ENCODE data around the gene NOC4L.

NOC4L gene

GRCh38 chr12:132168311-132169031 is 24.2 kb downstream of the NOC4L start:
- no peak for DNase-seq (ENCODE audit: low read depth in 1 of 2, low spot score in 1 of 2)

GRCh38 chr12:132169376-132169775 is 25.1 kb downstream of the NOC4L start:
- DNase-seq (ENCODE audit: low read depth in 1 of 2, low spot score in 1 of 2) = no peak

GRCh38 chr12:132170094-132170636 is 25.9 kb downstream of the NOC4L start:
- DNase-seq (ENCODE audit: low read depth in 1 of 2, low spot score in 1 of 2) = no peak

DNA sequence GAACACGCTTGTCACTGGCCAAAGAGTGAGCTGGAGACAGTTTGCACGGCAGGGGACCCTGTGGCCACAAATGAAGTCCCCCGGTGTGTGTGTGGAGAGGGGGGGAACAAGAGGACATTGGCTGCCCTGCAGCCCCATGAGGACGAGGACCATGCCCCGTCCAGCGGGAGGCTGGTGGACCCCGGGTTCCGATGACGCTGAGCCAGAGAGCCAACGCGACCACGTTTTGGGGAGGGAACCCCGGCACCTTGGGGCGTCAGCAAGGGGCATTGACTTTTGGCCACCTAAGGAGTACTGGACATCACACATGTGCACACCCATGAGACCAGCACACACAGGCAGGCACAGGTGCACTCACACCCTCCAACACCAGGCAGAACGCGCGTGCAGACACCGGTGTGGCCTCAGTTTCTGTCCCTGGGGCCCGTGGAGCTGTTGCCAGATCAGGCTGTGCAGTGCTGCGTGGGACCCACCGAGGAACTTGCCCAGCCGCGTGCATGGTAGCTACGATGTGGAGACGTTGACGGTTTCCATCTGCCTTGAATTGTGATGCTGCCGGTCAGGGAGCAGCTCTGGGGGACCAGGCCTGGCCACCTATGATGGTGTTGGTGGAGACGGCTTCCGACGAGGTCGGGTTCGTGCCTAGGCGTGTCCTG is 26.5 kb downstream of the NOC4L start:
- no peak for DNase-seq (ENCODE audit: low read depth in 1 of 2, low spot score in 1 of 2)

GRCh38 chr12:132171293-132171967 is 27.2 kb downstream of the NOC4L start:
- no peak for DNase-seq (ENCODE audit: low read depth in 1 of 2, low spot score in 1 of 2)

- DNase-seq (ENCODE audit: low read depth in 1 of 2, low spot score in 1 of 2) = no peak
Observed at GRCh38 chr12:132171968-132172521, 27.8 kb downstream of the NOC4L start.

DNA sequence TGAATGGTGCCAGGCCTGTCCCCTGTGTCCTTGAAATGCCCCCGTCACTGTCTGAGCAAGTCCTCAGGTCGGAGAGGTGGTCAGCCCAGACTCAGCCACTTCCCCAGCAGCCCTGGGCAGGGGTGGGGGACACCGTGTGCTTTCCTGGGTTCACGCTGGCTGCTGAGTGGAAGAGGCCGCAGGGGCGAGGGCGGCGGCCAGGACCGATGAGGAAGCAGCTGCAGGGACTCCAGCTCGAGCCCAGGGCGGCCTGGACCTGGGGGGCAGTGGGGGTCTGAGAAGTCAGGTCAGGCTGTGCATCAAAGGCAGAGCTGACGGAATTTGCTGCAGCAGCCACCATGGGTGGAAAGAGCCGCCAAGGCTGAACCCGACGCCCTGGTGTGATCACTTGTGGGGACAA is 28.4 kb downstream of the NOC4L start:
- DNase-seq (ENCODE audit: low read depth in 1 of 2, low spot score in 1 of 2) = no peak

DNA sequence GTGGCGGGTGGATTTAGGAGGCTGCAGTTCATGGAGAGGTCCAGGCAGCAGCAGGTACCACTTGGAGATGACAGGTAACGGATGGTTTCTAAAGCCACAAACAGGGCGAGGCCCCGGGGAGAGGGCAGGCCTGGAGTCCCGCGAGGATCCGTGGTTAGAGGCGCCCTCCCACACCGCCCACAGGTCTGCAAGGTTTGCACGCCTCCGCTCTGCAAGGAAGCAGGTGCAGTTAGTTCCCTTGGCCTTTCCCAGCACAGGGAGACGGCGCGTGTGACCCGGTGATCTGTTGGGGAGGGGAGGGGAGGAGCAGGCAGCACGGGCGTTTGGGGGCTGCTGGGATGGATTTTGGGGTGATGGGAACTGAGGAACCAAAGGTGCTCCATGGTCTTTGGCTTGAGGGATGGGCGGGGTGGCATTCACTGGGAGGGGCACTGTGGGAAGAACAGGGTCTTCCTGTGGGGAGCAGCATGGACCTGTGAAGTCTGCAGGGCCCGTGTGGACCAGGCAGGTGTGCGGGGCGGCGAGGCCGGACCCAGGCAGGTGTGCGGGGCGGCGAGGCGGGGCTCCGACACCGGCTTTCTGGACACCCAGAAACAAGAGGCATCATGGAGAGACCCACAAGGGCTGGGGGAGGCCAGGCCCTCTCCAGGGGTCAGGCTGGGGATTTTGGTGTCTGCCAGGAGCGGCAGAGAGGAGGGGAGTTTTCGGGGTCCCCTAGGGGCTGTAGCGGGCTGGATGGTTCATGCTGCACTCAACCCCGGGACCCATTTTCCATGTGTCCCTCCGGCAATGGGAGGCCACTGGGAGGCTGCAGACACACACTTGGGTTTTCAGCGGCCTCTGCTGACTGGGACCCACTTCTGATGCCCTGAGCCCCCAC is 29.1 kb downstream of the NOC4L start:
- DNase-seq (ENCODE audit: low read depth in 1 of 2, low spot score in 1 of 2) = no peak

DNA sequence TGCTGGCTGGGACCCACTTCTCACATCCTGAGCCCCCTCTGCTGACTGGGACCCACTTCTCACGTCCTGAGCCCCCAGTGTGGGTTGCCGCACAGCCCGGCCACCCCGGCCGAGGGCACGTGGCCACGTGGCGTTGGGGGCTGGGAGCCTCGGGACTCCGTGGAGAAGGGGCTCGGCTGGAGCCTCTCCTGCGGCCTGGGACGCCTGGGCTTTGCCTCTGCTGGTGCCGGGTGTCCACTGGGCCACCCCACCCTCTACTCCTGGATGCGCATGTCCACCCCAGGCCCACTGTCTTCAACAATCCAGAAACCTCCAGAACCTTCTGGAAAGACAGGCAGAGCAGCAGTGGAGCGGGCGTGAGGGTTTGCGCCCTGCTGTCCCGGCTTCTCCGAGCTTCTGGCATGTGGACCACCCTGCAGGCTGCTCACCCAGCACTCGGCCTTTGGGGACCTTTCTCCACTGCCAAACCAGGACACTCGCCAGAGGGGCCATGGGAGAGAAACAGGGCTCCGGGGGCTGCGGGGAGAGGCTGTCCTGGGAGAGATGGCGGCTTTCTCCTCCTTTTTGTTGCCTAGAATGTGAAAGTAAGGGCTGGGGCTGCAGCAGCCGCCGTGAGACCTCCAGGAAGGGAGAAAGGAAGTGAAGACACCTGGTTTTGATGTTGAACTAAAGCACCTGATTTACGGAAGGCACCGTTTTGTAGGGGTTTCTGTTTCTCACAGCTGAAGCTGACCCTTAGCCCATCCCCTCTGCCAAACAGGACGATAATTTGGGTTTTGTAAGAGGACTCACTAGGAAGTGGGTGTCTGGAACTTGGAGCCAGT is 30.0 kb downstream of the NOC4L start:
- DNase-seq (ENCODE audit: low read depth in 1 of 2, low spot score in 1 of 2) = no peak

DNA sequence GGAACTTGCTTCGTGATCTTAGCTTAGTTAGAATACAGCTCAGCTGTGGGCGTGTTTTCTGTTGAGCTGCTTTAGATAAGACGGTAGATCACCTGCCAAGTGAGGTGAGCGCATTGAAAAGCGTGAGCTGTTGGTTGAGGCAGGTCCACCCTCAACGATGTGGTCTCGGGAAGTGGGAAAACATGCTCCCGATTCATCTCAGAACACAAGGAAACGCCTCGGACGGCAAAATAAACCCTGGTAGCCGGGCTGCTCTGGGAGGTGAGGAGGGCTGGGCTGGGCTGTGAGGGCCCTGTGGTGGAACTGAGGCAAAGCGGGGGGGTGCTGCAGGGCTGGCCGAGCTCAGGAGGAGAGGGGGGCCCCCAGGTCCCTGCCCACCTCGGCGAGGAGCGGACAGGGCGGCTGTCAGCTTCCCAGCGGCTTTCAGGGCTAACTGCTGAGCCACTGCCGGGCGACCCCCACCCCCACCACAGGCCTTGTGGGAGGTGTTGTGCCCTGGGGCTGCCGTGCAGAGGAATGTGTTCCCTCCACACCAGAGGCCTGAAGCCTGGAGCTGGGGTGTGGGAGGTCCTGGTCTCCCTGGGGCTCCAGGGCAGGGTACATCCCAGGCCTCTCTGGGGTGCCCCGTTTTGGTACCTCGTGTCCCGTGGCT is 30.7 kb downstream of the NOC4L start:
- DNase-seq (ENCODE audit: low read depth in 1 of 2, low spot score in 1 of 2) = no peak

DNA sequence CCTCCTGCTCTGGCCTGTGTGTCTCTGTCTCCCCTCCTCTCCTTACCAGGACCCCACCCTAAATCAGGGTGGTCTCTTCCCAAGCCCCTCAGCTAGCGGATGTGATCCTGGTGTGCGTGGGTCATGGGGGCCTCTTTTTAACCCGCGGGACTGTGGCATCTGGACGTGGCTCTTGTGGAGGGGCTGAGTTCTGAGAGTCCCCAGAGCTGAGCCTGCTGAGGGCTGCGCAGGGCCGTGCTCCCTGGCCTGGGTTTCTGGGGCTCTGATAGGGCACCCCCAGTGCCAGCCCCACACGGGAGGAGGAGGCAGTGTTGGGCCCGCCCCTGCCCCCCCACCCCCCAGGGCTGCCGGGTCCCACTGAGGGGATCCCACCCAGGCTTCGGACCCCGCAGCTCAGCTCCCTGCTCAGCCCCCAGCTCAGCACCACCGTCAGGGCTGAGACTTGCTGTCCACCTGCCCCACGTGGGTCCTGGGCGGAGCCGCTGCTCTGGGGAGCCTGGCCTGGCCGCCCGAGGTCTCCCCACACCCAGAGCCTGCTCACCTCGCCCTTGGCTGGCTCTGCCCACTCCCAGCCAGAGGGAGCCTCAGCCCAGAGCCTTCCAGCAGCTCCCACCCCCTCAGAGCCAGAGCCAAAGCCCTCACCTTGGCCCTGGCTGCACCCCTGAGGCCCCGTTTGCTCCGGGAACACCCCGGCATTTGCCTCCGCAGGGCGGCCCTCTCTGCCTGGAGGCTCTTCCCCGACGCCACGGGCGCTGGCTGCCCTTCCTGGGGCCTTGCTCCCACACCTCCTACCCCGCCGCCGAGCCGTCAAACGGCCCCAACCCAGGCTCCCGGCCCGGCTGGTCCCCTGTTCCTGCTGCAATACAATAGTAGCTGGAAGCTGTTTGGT is 31.5 kb downstream of the NOC4L start:
- no peak for DNase-seq (ENCODE audit: low read depth in 1 of 2, low spot score in 1 of 2)

GRCh38 chr12:132176385-132176919 is 32.2 kb downstream of the NOC4L start:
- DNase-seq (ENCODE audit: low read depth in 1 of 2, low spot score in 1 of 2) = no peak

DNA sequence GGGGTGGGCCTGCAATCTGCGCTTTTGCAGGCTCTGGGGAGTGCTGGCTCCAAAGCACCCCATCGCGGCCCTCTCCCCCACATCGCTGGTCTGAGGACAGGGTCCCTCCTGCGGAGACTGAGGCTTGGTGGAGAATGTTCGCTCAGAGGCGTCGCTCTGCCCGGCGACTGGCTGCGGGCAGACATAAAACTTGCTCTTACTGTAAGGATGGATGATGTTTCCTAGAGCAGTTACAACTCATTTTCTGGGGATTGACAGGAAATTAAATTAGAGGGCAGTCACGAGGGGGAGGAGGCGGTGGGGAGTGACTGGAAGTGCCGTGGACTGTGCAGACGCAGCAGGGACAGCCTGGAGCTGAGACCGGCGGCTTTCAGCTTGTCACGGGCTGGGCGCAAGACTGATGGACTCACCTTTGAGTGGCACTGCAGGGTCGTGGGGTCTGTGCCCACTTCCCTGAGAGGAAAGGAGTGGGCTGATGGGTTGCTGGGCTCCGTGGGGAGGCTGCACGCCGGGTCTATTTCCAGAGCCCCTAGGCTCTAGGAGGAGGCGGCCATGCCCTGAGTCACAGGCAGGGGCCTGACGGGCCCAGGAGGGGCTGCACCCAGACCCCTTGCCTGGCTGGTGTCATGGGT is 32.8 kb downstream of the NOC4L start:
- DNase-seq (ENCODE audit: low read depth in 1 of 2, low spot score in 1 of 2) = no peak

DNA sequence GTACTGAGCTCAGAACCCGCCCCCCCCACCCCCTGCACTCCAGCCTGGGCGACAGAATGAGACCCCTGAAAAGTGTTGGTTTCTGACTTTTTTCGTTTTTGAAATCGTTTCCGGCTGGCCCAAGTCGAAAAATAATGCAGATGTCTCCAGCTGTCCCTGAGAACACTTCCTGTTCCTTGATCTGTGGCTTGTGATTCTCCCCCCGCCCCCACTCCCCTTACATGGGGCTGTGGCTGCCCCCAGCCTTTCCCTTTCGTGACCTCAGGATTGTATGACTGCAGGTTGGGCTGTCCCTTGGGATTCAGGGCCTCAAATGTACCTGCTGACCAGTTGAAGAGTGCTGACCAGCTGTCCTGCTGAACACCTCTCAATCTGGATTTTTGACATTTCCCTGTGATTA is 34.1 kb downstream of the NOC4L start:
- DNase-seq (ENCODE audit: low read depth in 1 of 2, low spot score in 1 of 2) = no peak

DNA sequence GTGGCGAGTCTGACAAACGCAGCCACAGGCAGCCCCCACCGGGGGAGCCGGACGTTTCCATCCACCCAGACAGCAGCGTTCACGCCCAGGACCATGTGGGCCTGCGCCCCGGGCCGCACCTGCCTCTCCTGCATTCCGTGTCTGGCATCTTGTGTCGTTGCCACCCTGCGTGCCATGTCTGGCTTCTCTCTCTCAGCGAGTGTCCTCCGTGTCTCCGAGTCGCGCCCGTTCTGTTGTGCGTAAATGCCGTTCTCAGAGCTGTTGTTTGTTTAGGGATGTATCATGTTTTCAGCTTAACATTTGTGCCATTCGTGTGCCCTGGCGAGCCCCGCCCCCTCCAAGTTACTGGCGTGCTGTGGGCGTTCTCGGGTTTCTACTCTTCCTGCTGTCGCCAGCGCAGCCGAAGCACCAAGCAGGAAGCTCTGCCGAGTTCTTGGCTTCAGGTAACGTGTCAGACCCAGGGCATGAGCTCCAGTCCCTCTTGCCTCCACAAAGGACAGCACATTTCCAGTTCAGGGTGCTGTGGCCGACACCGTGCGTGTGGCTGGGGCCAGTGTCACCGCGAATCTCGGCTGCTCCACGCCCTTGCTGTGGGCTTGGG is 34.6 kb downstream of the NOC4L start:
- peak in 1 of 2 donors; percentile 46 for DNase-seq (ENCODE audit: low read depth in 1 of 2, low spot score in 1 of 2)

DNA sequence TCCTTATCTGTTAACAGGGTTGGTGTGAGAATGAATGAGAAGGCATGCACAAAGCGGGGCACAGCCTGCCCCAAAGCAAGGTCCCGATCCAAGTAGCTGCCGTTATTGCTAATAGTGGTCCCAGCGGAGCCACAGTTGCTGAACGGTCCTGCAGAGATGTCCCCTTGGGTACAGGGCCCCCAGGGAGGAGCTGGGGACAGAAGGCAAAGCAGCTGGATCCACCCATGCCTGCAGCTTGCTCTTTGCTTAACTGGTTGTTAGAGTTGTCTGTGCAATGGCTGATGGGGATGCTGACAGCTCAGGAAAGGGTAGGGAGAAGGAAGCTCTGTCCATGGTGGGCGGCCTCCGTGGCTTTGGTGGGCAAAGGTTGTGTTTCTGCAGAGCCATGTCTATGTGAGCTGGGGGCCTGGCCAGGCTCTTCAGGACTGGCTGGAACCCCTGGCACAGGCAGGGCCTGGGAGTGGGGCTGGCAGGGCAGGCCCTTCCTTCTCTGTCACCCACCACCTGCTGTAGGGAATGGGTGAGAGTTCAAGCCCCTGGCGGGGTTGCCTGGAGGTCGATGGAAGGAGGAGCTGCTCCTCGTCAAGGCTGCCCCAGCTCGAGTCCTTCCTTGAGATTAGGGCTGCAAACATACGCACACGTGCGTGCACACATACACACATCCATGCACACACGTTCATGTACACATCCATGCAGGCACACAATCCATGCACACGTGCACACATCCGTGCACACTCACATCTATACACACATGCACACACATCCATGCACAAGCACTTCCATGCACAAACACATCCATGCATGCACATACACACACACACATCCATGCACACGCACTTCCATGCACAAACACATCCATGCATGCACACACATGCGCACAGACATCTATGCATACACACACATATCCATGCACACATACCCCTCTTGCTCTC is 35.4 kb downstream of the NOC4L start:
- no peak for DNase-seq (ENCODE audit: low read depth in 1 of 2, low spot score in 1 of 2)

Measured in activated T-helper 1 cell treated with anti-CD3 and anti-CD28 coated beads, Interleukin-2, amount 50 U/mL, for 16 hours (primary cell).